MM.1S (cell line): Measurements from ENCODE around the gene OR4D2.

Experiments
- DNase-seq: peaks from one replicate; pipeline ENCODE4 v3.0.0-alpha.2; 2015
- H2AFZ ChIP-seq: fragments of 300-600 bp; sonication (generic); 2 replicates; pipeline ENCODE4 v1.6.0; 2016; ENCODE audit warnings: antibody characterized with exemption, low read length
- H3F3A ChIP-seq: fragments of 300-600 bp; sonication (generic); 2 replicates; pipeline ENCODE4 v1.6.1; 2016; ENCODE audit warnings: mild to moderate bottlenecking, antibody characterized with exemption, low read length, moderate library complexity, mixed read lengths; ENCODE audit not compliant: insufficient read depth
- H3K27ac ChIP-seq: fragments of 300-600 bp; sonication (generic); 2 replicates; pipeline ENCODE4 v1.5.1; 2016; ENCODE audit warnings: mild to moderate bottlenecking, low read length
- H3K27me3 ChIP-seq: fragments of 300-600 bp; sonication (generic); replicated peaks from 2 replicates; pipeline ENCODE4 v1.6.0; 2016; ENCODE audit warnings: low read length; ENCODE audit not compliant: insufficient read depth
- H3K36me3 ChIP-seq: fragments of 300-600 bp; sonication (generic); replicated peaks from 2 replicates; pipeline ENCODE4 v1.6.1; 2016; ENCODE audit warnings: mild to moderate bottlenecking, low read length, mixed read lengths; ENCODE audit not compliant: insufficient read depth
- H3K4me1 ChIP-seq: fragments of 300-600 bp; sonication (generic); 2 replicates; pipeline ENCODE4 v1.6.1; 2016; ENCODE audit warnings: low read length, mixed read lengths
- H3K4me2 ChIP-seq: fragments of 300-600 bp; sonication (generic); 2 replicates; pipeline ENCODE4 v1.6.0; 2016; ENCODE audit warnings: low read depth, low read length
- H3K4me3 ChIP-seq: fragments of 300-600 bp; sonication (generic); 2 replicates; pipeline ENCODE4 v1.5.1; 2016; ENCODE audit warnings: low read length, mixed read lengths
- H3K79me2 ChIP-seq: fragments of 300-600 bp; sonication (generic); 2 replicates; pipeline ENCODE4 v1.6.1; 2016; ENCODE audit warnings: mixed run types, low read length, mixed read lengths
- H3K9ac ChIP-seq: fragments of 300-600 bp; sonication (generic); 2 replicates; pipeline ENCODE4 v1.6.1; 2016; ENCODE audit warnings: low read length, mixed read lengths
- H3K9me2 ChIP-seq: fragments of 300-600 bp; sonication (generic); replicated peaks from 2 replicates; pipeline ENCODE4 v1.6.1; 2016; ENCODE audit warnings: mild to moderate bottlenecking, low read length, mixed read lengths; ENCODE audit not compliant: insufficient read depth
- H3K9me3 ChIP-seq: fragments of 300-600 bp; sonication (generic); replicated peaks from 2 replicates; pipeline ENCODE4 v1.6.1; 2016; ENCODE audit warnings: mild to moderate bottlenecking, low read length, mixed read lengths; ENCODE audit not compliant: insufficient read depth
- H4K20me1 ChIP-seq: fragments of 300-600 bp; sonication (generic); 2 replicates; pipeline ENCODE4 v1.6.1; 2016; ENCODE audit warnings: mild to moderate bottlenecking, low read length, moderate library complexity, mixed read lengths; ENCODE audit not compliant: insufficient read depth
- CTCF ChIP-seq: fragments of 300-600 bp; sonication (generic); IDR thresholded peaks from 2 replicates; pipeline ENCODE4 v1.5.1; 2016; ENCODE audit warnings: antibody characterized with exemption, low read length, mixed read lengths
- EZH2 ChIP-seq: fragments of 300-600 bp; sonication (generic); optimal IDR thresholded peaks from 2 replicates; pipeline ENCODE3; 2017; ENCODE audit warnings: low read depth, mild to moderate bottlenecking, antibody characterized with exemption, low read length, mixed read lengths
- EZH2phosphoT487 ChIP-seq: fragments of 300-600 bp; sonication (generic); IDR thresholded peaks from 2 replicates; pipeline ENCODE4 v1.6.1; 2018; ENCODE audit warnings: antibody characterized with exemption, low read length

Gene OR4D2

GRCh38 chr17:58207451-58207850 lies 40.7 kb downstream of the OR4D2 start:
- Histone ChIP-seq H3K4me1 (no peaks in the 10 kb centered on the region), H3K9ac (no peak overlapping the region), H3K79me2 (no peaks in the 10 kb centered on the region), H2AFZ (no peak overlapping the region), H3K27ac (no peak overlapping the region), H3F3A (no peaks in the 10 kb centered on the region), H4K20me1 (no peaks in the 10 kb centered on the region), H3K4me3 (no peak overlapping the region), H3K27me3 (peaks cover 6% of the 10 kb centered on the region; the same call in 1 of the 2 replicates), H3K36me3 (no peaks in the 10 kb centered on the region), H3K9me2 (no peaks in the 10 kb centered on the region), H3K4me2 (no peak overlapping the region), H3K9me3 (no peaks in the 10 kb centered on the region)
- no peak for DNase-seq
- TF ChIP-seq CTCF, result no peak
- TF ChIP-seq EZH2phosphoT487, result no peak
- no peak for TF ChIP-seq EZH2

DNA sequence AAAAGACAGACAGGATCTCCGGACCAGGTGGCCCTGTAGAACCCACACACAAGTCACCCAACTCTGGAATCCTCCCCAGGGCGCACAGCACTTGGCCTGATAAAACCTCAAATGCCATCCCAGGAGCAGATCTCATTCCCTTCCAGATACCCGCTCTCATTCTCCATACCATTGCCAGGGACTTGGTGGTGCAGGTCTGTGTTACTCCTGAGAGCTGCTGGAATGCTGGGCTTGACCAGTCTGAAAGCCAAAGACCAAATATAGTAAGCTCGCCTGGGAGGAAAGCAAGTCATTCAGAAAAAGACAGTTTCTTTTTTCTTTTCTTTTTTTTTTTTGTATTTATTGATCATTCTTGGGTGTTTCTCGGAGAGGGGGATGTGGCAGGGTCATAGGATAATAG lies 41.6 kb downstream of the OR4D2 start:
- no peaks in the 10 kb centered on the region for H3F3A ChIP-seq
- no peaks in the 10 kb centered on the region for H3K9me3 ChIP-seq
- H3K9ac ChIP-seq, result no peak overlapping the region
- no peak overlapping the region for H3K27ac ChIP-seq
- H3K79me2 ChIP-seq, result no peaks in the 10 kb centered on the region
- no peaks in the 10 kb centered on the region for H3K36me3 ChIP-seq
- no peaks in the 10 kb centered on the region for H3K4me1 ChIP-seq
- H3K4me3 ChIP-seq, result no peak overlapping the region
- no peak for DNase-seq
- H4K20me1 ChIP-seq, result no peaks in the 10 kb centered on the region
- no peak overlapping the region for H3K4me2 ChIP-seq
- H3K9me2 ChIP-seq, result no peaks in the 10 kb centered on the region
- peaks cover under 1% of the 10 kb centered on the region; the same call in 1 of the 2 replicates for H3K27me3 ChIP-seq
- TF ChIP-seq EZH2 (no peak), EZH2phosphoT487 (no peak), CTCF (no peak)
- no peak overlapping the region for H2AFZ ChIP-seq

- no peaks in the 10 kb centered on the region for H3F3A ChIP-seq
- no peak overlapping the region for H3K4me2 ChIP-seq
- H3K4me3 ChIP-seq, result no peak overlapping the region
- H3K79me2 ChIP-seq, result no peaks in the 10 kb centered on the region
- DNase-seq, result no peak
- H4K20me1 ChIP-seq, result no peaks in the 10 kb centered on the region
- H3K4me1 ChIP-seq, result no peaks in the 10 kb centered on the region
- H3K27me3 ChIP-seq, result no peaks in the 10 kb centered on the region
- no peak overlapping the region for H2AFZ ChIP-seq
- H3K9ac ChIP-seq, result no peak overlapping the region
- H3K27ac ChIP-seq, result no peak overlapping the region
- TF ChIP-seq EZH2phosphoT487 (no peak), EZH2 (no peak), CTCF (peak; percentile 37)
- no peaks in the 10 kb centered on the region for H3K36me3 ChIP-seq
- H3K9me2 ChIP-seq, result no peaks in the 10 kb centered on the region
- no peaks in the 10 kb centered on the region for H3K9me3 ChIP-seq
Observed at GRCh38 chr17:58210922-58211321, 44.1 kb downstream of the OR4D2 start.
